HL-60 (cell line): Measurements from ENCODE around the gene AKAP8.

ENCODE experiments used
- DNase-seq, 2 experiments: peaks; one replicate each; pipeline ENCODE4 v3.0.0-alpha.2; 2010 to 2020; ENCODE audit warnings: low read depth in 1 of 2, low spot score in 1 of 2
- H3K27ac ChIP-seq: fragments of 250-450 bp; sonication (Bioruptor Pico); replicated peaks from 2 replicates; pipeline ENCODE4 v1.5.1; 2020; ENCODE audit warnings: mild to moderate bottlenecking, moderate library complexity
- H3K27me3 ChIP-seq: fragments of 250-450 bp; sonication (Bioruptor Pico); 2 replicates; pipeline ENCODE4 v1.5.1; 2021; ENCODE audit warnings: mild to moderate bottlenecking, moderate library complexity; ENCODE audit not compliant: insufficient read depth, poor library complexity, severe bottlenecking
- H3K4me3 ChIP-seq: replicated peaks from 2 replicates; pipeline ENCODE4 v1.5.1; 2011; ENCODE audit warnings: mild to moderate bottlenecking, control low read depth, low read length; ENCODE audit not compliant: insufficient read depth
- CTCF ChIP-seq: IDR thresholded peaks from one replicate; pipeline ENCODE4 v1.5.1; 2011; ENCODE audit warnings: low read length, control low read depth, inconsistent platforms; ENCODE audit not compliant: insufficient read depth
- GABPA ChIP-seq: IDR thresholded peaks from 2 replicates; pipeline ENCODE4 v1.6.1; 2012; ENCODE audit warnings: low read depth
- POLR2AphosphoS5 ChIP-seq: IDR thresholded peaks from 2 replicates; pipeline ENCODE4 v1.6.1; 2012; ENCODE audit warnings: low read depth
- REST ChIP-seq: IDR thresholded peaks from 2 replicates; pipeline ENCODE4 v1.6.1; 2012; ENCODE audit warnings: low read depth; ENCODE audit not compliant: insufficient replicate concordance
- SPI1 ChIP-seq: IDR thresholded peaks from 2 replicates; pipeline ENCODE4 v1.6.1; 2012; ENCODE audit warnings: low read depth, mild to moderate bottlenecking, borderline replicate concordance

Gene AKAP8

GRCh38 chr19:15315101-15315500 lies 64.5 kb downstream of the AKAP8 start:
- Histone ChIP-seq H3K27ac (no peak overlapping the region), H3K4me3 (no peak overlapping the region), H3K27me3 (no peaks in the 10 kb centered on the region)
- DNase-seq = no peak
- TF ChIP-seq REST (no peak), GABPA (no peak), CTCF (no peak), SPI1 (no peak), POLR2AphosphoS5 (no peak)

- Histone ChIP-seq H3K27ac (no peak overlapping the region), H3K27me3 (no peaks in the 10 kb centered on the region), H3K4me3 (no peak overlapping the region)
- no peak for DNase-seq
- TF ChIP-seq REST (no peak), GABPA (no peak), POLR2AphosphoS5 (no peak), CTCF (no peak), SPI1 (no peak)
Observed at GRCh38 chr19:15313649-15314279, 65.8 kb downstream of the AKAP8 start.

- no peak for DNase-seq
- Histone ChIP-seq H3K27ac (no peak overlapping the region), H3K27me3 (no peaks in the 10 kb centered on the region), H3K4me3 (no peak overlapping the region)
- TF ChIP-seq SPI1 (no peak), REST (no peak), POLR2AphosphoS5 (no peak), GABPA (no peak), CTCF (no peak)
Observed at GRCh38 chr19:15307169-15307568, 72.4 kb downstream of the AKAP8 start.
